ENCODE results near the gene PRPF39. TPM values are rescaled to one million over a fixed set of nuclear protein-coding genes. Genes with fewer than 3 reads are reported as not detected.

PRPF39 gene
- total RNA-seq, 2 experiments from 2014 or later, result 58.9 to 64.3 TPM

DNA sequence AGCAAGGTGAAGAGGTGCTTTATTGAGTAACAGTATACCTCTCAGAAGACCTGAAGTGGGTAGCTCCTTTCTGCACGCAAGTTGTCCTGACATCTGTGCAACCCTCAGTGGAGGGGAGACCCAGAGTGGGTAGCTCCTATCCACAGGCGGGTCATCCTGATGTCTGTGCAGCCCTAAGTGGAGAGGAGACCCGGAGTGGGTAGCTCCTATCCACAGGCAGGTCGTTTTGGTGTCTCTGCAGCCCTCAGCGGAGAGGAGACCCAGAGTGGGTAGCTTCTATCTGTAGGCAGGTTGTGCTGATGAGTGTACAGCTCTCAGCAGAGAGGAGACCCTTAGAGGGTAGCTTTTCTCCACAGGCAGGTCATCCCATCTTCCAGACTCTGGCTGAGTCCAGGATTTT is 45.1 kb upstream of the PRPF39 start:
- intact Hi-C loops (cut with DNase I, micrococcal nuclease), result no loop called here
- Mint-ChIP-seq H3K4me3 (no peak overlapping the region), H3K9me3 (peaks cover 2% of the 10 kb centered on the region), H3K27ac (no peak overlapping the region), H3K27me3 (no peaks in the 10 kb centered on the region), H3K36me3 (ENCODE audit: low read depth) (peaks cover 54% of the 10 kb centered on the region), H3K4me1 (ENCODE audit: low read depth) (no peaks in the 10 kb centered on the region)
- no peak overlapping the region for H3K4me3 ChIP-seq (ENCODE audit: low read length)
- H3K9me3 ChIP-seq (ENCODE audit: control insufficient read depth in 1 of 2, insufficient read depth in 1 of 2, low read length in 2 of 2), result no peaks in the 10 kb centered on the region
- no peak overlapping the region for H3K27ac ChIP-seq (ENCODE audit: low read depth in 1 of 2, low read length in 2 of 2)
- no peak for DNase-seq
- CTCF ChIA-PET, result no interaction called here
- POLR2A ChIA-PET, result no interaction called here
- H3K27me3 ChIP-seq (ENCODE audit: control insufficient read depth in 1 of 2, insufficient read depth in 2 of 2, low read length in 2 of 2), result no peaks in the 10 kb centered on the region
- TF ChIP-seq, protein P1, sequence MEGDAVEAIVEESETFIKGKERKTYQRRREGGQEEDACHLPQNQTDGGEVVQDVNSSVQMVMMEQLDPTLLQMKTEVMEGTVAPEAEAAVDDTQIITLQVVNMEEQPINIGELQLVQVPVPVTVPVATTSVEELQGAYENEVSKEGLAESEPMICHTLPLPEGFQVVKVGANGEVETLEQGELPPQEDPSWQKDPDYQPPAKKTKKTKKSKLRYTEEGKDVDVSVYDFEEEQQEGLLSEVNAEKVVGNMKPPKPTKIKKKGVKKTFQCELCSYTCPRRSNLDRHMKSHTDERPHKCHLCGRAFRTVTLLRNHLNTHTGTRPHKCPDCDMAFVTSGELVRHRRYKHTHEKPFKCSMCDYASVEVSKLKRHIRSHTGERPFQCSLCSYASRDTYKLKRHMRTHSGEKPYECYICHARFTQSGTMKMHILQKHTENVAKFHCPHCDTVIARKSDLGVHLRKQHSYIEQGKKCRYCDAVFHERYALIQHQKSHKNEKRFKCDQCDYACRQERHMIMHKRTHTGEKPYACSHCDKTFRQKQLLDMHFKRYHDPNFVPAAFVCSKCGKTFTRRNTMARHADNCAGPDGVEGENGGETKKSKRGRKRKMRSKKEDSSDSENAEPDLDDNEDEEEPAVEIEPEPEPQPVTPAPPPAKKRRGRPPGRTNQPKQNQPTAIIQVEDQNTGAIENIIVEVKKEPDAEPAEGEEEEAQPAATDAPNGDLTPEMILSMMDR (IDR thresholded peaks at IDR 0.05), result no peak
- no peaks in the 10 kb centered on the region for H3K4me1 ChIP-seq (ENCODE audit: insufficient read depth, low read length)
- no peak for ATAC-seq (ENCODE audit: poor library complexity)
- H3K36me3 ChIP-seq (ENCODE audit: insufficient read depth, low read length), result peaks cover 13% of the 10 kb centered on the region

DNA sequence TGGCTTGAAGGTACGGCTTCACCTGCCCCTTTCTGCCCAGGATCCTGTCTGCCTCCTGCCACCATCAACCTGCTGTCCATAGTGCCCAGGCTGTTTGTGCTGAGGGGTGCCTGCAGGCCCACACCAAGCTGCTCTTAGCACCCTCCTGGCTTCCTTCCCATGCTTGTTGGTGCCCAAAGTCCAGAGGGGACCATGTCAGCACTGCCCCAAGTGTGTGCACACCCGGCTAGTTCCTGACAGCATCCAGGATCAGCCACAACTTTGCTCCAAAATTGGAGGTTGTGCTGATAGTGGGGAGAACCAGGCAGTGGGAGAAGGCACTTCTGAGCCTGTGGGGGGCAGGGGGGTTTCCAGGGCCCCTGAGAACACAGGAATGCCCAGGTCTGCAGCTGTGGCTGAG is 44.5 kb upstream of the PRPF39 start:
- Mint-ChIP-seq H3K27me3 (no peaks in the 10 kb centered on the region), H3K9me3 (peaks cover 2% of the 10 kb centered on the region), H3K36me3 (ENCODE audit: low read depth) (peaks cover 49% of the 10 kb centered on the region), H3K27ac (no peak overlapping the region), H3K4me3 (no peak overlapping the region), H3K4me1 (ENCODE audit: low read depth) (no peaks in the 10 kb centered on the region)
- H3K27ac ChIP-seq (ENCODE audit: low read depth in 1 of 2, low read length in 2 of 2), result no peak overlapping the region
- H3K27me3 ChIP-seq (ENCODE audit: control insufficient read depth in 1 of 2, insufficient read depth in 2 of 2, low read length in 2 of 2), result no peaks in the 10 kb centered on the region
- TF ChIP-seq, protein P1 (IDR thresholded peaks at IDR 0.05), result no peak
- POLR2A ChIA-PET, result no interaction called here
- CTCF ChIA-PET, result no interaction called here
- DNase-seq (no peak), ATAC-seq (ENCODE audit: poor library complexity) (no peak)
- H3K4me3 ChIP-seq (ENCODE audit: low read length), result no peak overlapping the region
- H3K9me3 ChIP-seq (ENCODE audit: control insufficient read depth in 1 of 2, insufficient read depth in 1 of 2, low read length in 2 of 2), result no peaks in the 10 kb centered on the region
- H3K4me1 ChIP-seq (ENCODE audit: insufficient read depth, low read length), result no peaks in the 10 kb centered on the region
- intact Hi-C loops (cut with DNase I, micrococcal nuclease), result no loop called here
- H3K36me3 ChIP-seq (ENCODE audit: insufficient read depth, low read length), result peaks cover 10% of the 10 kb centered on the region

DNA sequence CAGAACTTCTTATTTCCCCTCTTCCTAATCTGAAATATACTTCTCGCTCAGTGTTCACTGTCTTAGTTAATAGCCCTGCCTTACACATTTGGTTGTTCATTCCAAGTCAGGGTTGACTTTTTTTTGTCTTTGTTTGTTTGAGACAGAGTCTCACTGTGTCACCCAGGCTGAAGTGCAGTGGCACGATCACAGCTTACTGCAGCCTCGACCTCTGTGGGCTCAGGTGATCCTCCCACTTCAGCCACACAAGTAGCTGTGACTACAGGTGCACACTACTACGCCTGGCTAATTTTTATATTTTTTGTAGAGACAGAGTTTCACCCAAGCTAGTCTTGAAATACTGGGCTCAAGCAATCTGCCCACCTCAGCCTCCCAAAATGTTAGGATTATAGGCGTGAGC is 42.3 kb upstream of the PRPF39 start:
- no peak overlapping the region for H3K4me3 ChIP-seq (ENCODE audit: low read length)
- no peaks in the 10 kb centered on the region for H3K27me3 ChIP-seq (ENCODE audit: control insufficient read depth in 1 of 2, insufficient read depth in 2 of 2, low read length in 2 of 2)
- H3K27ac ChIP-seq (ENCODE audit: low read depth in 1 of 2, low read length in 2 of 2), result no peak overlapping the region
- ChIA-PET POLR2A (interaction anchor here (0.6 kb wide), 1 partner anchor 11 kb away, joined by 4 read pairs; no protein-coding TSS in a partner anchor), CTCF (no interaction called here)
- peaks cover 14% of the 10 kb centered on the region for H3K36me3 ChIP-seq (ENCODE audit: insufficient read depth, low read length)
- Mint-ChIP-seq H3K27ac (no peak overlapping the region), H3K27me3 (no peaks in the 10 kb centered on the region), H3K4me3 (no peak overlapping the region), H3K9me3 (peaks cover under 1% of the 10 kb centered on the region), H3K36me3 (ENCODE audit: low read depth) (peaks cover 39% of the 10 kb centered on the region), H3K4me1 (ENCODE audit: low read depth) (no peaks in the 10 kb centered on the region)
- no peaks in the 10 kb centered on the region for H3K9me3 ChIP-seq (ENCODE audit: control insufficient read depth in 1 of 2, insufficient read depth in 1 of 2, low read length in 2 of 2)
- intact Hi-C loops (cut with DNase I, micrococcal nuclease), result no loop called here
- TF ChIP-seq, protein P1 (IDR thresholded peaks at IDR 0.05), result no peak
- no peaks in the 10 kb centered on the region for H3K4me1 ChIP-seq (ENCODE audit: insufficient read depth, low read length)
- ATAC-seq (ENCODE audit: poor library complexity) (no peak), DNase-seq (no peak)
